Brain microvascular endothelial cell (primary cell): Measurements from ENCODE around the gene CUL4A.

ENCODE experiments used
- DNase-seq: peaks from one replicate; pipeline ENCODE4 v3.0.0-alpha.2; 2020
- H3K27ac ChIP-seq: fragments of 250-450 bp; sonication (Bioruptor Pico); 2 replicates; pipeline ENCODE4 v1.5.1; 2020; ENCODE audit warnings: mild to moderate bottlenecking, moderate library complexity
- H3K27me3 ChIP-seq: fragments of 250-450 bp; sonication (Bioruptor Pico); replicated peaks from 2 replicates; pipeline ENCODE4 v1.5.1; 2020; ENCODE audit warnings: mild to moderate bottlenecking
- H3K36me3 ChIP-seq: fragments of 250-450 bp; sonication (Bioruptor Pico); replicated peaks from 2 replicates; pipeline ENCODE4 v1.5.1; 2020; ENCODE audit warnings: mild to moderate bottlenecking
- H3K4me3 ChIP-seq: 2 replicates; pipeline ENCODE4 v1.5.1; 2011; ENCODE audit warnings: low read depth, mild to moderate bottlenecking, control low read depth, low read length, moderate library complexity
- in situ Hi-C: cut with HindIII; loops from 2 replicates; pipeline ENCODE4 v1.10.0; 2017; ENCODE audit warnings: low sequenced_read_pairs, low pct_ligation_motif_present
- TF ChIP-seq, protein P1 (sequence below): IDR thresholded peaks from 2 replicates; pipeline ENCODE4 v1.5.1; 2011; ENCODE audit warnings: low read depth, mild to moderate bottlenecking, moderate library complexity, low read length, control low read depth, inconsistent platforms; ENCODE audit errors: missing control alignments

CUL4A gene

DNA sequence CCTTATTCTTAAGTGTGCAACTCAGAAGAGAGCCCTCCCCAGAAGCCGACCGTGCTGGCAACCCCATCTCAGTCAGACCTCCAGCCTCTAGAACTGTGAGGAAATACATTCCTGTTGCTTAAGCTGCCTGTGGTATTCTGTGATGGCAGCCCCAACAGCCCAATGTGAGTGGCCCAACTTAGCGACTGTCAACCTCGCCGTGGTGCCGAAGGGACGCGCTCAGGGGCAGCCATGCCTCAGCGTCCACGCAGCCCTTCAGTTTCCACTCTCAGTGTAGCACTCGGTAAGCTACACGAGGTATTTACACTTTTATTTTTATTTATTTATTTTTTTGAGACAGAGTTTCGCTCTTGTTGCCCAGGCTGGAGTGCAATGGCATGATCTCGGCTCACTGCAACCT lies 32.6 kb upstream of the CUL4A start:
- DNase-seq, result no peak
- in situ Hi-C loops, result no loop called here
- TF ChIP-seq, protein P1, sequence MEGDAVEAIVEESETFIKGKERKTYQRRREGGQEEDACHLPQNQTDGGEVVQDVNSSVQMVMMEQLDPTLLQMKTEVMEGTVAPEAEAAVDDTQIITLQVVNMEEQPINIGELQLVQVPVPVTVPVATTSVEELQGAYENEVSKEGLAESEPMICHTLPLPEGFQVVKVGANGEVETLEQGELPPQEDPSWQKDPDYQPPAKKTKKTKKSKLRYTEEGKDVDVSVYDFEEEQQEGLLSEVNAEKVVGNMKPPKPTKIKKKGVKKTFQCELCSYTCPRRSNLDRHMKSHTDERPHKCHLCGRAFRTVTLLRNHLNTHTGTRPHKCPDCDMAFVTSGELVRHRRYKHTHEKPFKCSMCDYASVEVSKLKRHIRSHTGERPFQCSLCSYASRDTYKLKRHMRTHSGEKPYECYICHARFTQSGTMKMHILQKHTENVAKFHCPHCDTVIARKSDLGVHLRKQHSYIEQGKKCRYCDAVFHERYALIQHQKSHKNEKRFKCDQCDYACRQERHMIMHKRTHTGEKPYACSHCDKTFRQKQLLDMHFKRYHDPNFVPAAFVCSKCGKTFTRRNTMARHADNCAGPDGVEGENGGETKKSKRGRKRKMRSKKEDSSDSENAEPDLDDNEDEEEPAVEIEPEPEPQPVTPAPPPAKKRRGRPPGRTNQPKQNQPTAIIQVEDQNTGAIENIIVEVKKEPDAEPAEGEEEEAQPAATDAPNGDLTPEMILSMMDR, result no peak
- Histone ChIP-seq H3K27ac (no peak overlapping the region), H3K36me3 (peaks cover 39% of the 10 kb centered on the region), H3K4me3 (no peak overlapping the region), H3K27me3 (no peaks in the 10 kb centered on the region)

DNA sequence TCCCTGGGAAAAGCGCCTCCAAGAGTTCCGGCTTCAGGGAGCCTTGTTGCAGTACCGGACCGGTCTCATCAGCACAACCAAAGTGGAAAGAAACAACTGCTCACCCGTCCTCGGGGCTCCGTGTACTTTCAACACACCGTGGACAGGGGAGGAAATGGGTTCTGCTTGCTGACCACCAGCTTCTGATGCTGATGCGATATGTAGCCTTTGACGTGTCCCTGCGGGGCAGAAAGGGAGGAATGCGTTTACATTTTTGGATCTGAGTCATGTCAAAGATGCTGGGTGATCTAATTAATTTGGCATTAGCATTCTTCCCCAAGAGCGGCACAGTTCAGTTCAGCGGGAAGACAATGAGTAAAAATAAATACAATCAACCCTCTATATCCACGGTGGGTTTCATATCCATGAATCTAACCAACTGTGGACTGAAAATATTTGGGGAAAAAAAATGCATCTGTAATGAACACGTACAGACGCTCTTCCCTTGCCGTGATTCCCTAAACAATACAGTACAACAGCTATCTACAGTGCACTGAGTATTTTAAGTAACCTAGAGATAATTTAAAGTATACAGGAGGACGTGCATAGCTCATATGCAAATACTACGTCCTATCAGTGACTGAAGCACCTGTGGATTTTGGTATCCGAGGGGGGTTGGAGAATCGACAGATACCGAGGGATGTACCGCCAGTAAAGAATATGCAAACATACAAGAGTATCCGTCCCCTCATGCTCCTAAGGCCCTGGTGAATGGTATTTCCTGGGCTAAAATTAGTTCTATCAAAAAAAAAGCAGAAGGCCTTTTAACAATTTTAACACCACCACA lies 31.1 kb upstream of the CUL4A start:
- Histone ChIP-seq H3K4me3 (no peak overlapping the region), H3K36me3 (peaks cover 32% of the 10 kb centered on the region), H3K27ac (peak overlapping the region; percentile 85), H3K27me3 (no peaks in the 10 kb centered on the region)
- DNase-seq, result peak; percentile 95
- TF ChIP-seq, protein P1, result no peak
- in situ Hi-C loops, result no loop called here

DNA sequence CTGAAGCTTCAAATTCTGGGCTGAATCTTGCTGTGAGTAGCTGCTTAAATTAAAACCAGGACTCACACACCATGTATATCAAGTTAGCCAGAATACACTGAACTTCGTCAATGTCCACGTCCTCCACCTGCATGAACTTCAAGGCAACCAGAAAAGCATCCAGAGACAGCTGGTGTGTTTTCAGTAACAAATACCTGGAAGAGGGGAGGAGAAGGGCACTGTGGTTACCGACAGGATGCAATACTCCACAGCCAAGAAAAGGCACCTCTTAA lies 30.6 kb upstream of the CUL4A start:
- DNase-seq, result no peak
- Histone ChIP-seq H3K27ac (peak overlapping the region; percentile 85), H3K27me3 (no peaks in the 10 kb centered on the region), H3K4me3 (no peak overlapping the region), H3K36me3 (peaks cover 32% of the 10 kb centered on the region)
- TF ChIP-seq, protein P1, result no peak
- in situ Hi-C loops, result no loop called here

- Histone ChIP-seq H3K27ac (peak overlapping the region; percentile 85), H3K36me3 (peaks cover 31% of the 10 kb centered on the region)
- TF ChIP-seq, protein P1, result no peak
Measured at GRCh38 chr13:113179374-113180230, 29.8 kb upstream of the CUL4A start.

GRCh38 chr13:113182046-113182445 lies 27.4 kb upstream of the CUL4A start:
- in situ Hi-C loops, result no loop called here
- no peaks in the 10 kb centered on the region for H3K27me3 ChIP-seq
- TF ChIP-seq, protein P1, result no peak
- H3K36me3 ChIP-seq, result peaks cover 14% of the 10 kb centered on the region
- H3K27ac ChIP-seq, result peak overlapping the region; percentile 31
- peak; percentile 53 for DNase-seq
- H3K4me3 ChIP-seq, result no peak overlapping the region

More at GRCh38 chr13:113179374-113180230, 29.8 kb upstream of the CUL4A start:
- H3K4me3 ChIP-seq, result no peak overlapping the region
- peak; percentile 86 for DNase-seq
- no peaks in the 10 kb centered on the region for H3K27me3 ChIP-seq
- in situ Hi-C loops, result no loop called here
